ENCODE results near the gene SCTR. TPM values are rescaled to one million over a fixed set of nuclear protein-coding genes. Genes with fewer than 3 reads are reported as not detected.

Gene SCTR
- total RNA-seq (not detected in 2 replicates), polyA plus RNA-seq (not detected in 2 replicates), polyA minus RNA-seq (not detected in 2 replicates)
- not detected for total RNA-seq (2013)

- Histone ChIP-seq H3K9me3 (ENCODE audit: control extremely low read depth in 1 of 3, control insufficient read depth in 2 of 3, insufficient read depth in 1 of 3, low read length in 2 of 3) (peaks cover 0 to 9% (median 0%) of the 10 kb centered on the region in 3 donors), H2AFZ (ENCODE audit: insufficient read depth, low read depth, low read length, poor library complexity, severe bottlenecking) (no peak within 1 kb of the TSS), H3K36me3 (replicated peaks in 1 of 2; ENCODE audit: control extremely low read depth in 1 of 2, control insufficient read depth in 1 of 2, extremely low read depth in 1 of 2, insufficient read depth in 2 of 2, low read length in 1 of 2) (no peaks in the 10 kb centered on the region), H3K4me1 (ENCODE audit: control insufficient read depth in 2 of 2, insufficient read depth in 2 of 2, low read length in 2 of 2) (no peaks in the 10 kb centered on the region), H3K9ac (ENCODE audit: low read length) (no peak within 1 kb of the TSS), H3K79me2 (ENCODE audit: control insufficient read depth, insufficient read depth, low read length) (no peaks in the 10 kb centered on the region), H3K4me2 (replicated peaks; ENCODE audit: low read depth, low read length, poor library complexity, severe bottlenecking) (no peak within 1 kb of the TSS), H3K4me3 (ENCODE audit: control extremely low read depth in 1 of 5, extremely low read depth in 1 of 5, insufficient read depth in 1 of 5, low read depth in 2 of 5, low read length in 4 of 5) (no peak within 1 kb of the TSS), H4K20me1 (ENCODE audit: control insufficient read depth, insufficient read depth, low read length, poor library complexity, severe bottlenecking) (no peaks in the 10 kb centered on the region), H3K27ac (ENCODE audit: low read length in 2 of 2) (no peak within 1 kb of the TSS), H3K27me3 (replicated peaks in 1 of 4; ENCODE audit: control extremely low read depth in 1 of 4, control insufficient read depth in 3 of 4, insufficient read depth in 4 of 4, low read length in 3 of 4) (peaks cover 0 to 29% (median 13%) of the 10 kb centered on the region in 4 experiments)
- no peak within 1 kb of the TSS for H3K4me3 Mint-ChIP-seq
- H3K27me3 Mint-ChIP-seq = peaks cover 59% of the 10 kb centered on the region
- H3K27ac Mint-ChIP-seq = no peak within 1 kb of the TSS
- no peak for TF ChIP-seq CTCF (IDR thresholded peaks at IDR 0.05)
- TF ChIP-seq EZH2 (IDR thresholded peaks at IDR 0.05; ENCODE audit: borderline replicate concordance, insufficient read depth, low read depth, low read length, poor library complexity, severe bottlenecking) = no peak
- DNase-seq (no peak), ATAC-seq (ENCODE audit: low read depth) (no peak)
- no peaks in the 10 kb centered on the region for H3K9me3 Mint-ChIP-seq (ENCODE audit: insufficient read depth)
- 16% methylated on average over 72 of the region's 74 CpGs for WGBS (ENCODE audit: insufficient coverage)
- CTCF ChIA-PET = no interaction called here
- intact Hi-C loops (cut with micrococcal nuclease) = no loop called here
- POLR2A ChIA-PET = no interaction called here
- no peaks in the 10 kb centered on the region for H3K4me1 Mint-ChIP-seq
These were observed at the start of gene SCTR for GRCh38 chr2:119523952-119524694. Gene SCTR, minus strand, starts transcription at chr2:119524483. Its CDS starts 257 bp downstream, at chr2:119524226.

GRCh38 chr2:119567292-119567691 is 43.0 kb upstream of the SCTR start:
- no peak overlapping the region for H3K27ac Mint-ChIP-seq
- Histone ChIP-seq H3K36me3 (replicated peaks in 1 of 2; ENCODE audit: control extremely low read depth in 1 of 2, control insufficient read depth in 1 of 2, extremely low read depth in 1 of 2, insufficient read depth in 2 of 2, low read length in 1 of 2) (no peaks in the 10 kb centered on the region), H3K4me2 (replicated peaks; ENCODE audit: low read depth, low read length, poor library complexity, severe bottlenecking) (no peak overlapping the region), H3K9ac (ENCODE audit: low read length) (no peak overlapping the region), H3K27ac (ENCODE audit: low read length in 2 of 2) (no peak overlapping the region), H3K27me3 (replicated peaks in 1 of 4; ENCODE audit: control extremely low read depth in 1 of 4, control insufficient read depth in 3 of 4, insufficient read depth in 4 of 4, low read length in 3 of 4) (no peaks in the 10 kb centered on the region), H3K79me2 (ENCODE audit: control insufficient read depth, insufficient read depth, low read length) (no peaks in the 10 kb centered on the region), H3K4me1 (ENCODE audit: control insufficient read depth in 2 of 2, insufficient read depth in 2 of 2, low read length in 2 of 2) (no peaks in the 10 kb centered on the region), H2AFZ (ENCODE audit: insufficient read depth, low read depth, low read length, poor library complexity, severe bottlenecking) (no peak overlapping the region), H4K20me1 (ENCODE audit: control insufficient read depth, insufficient read depth, low read length, poor library complexity, severe bottlenecking) (no peaks in the 10 kb centered on the region), H3K9me3 (ENCODE audit: control extremely low read depth in 1 of 3, control insufficient read depth in 2 of 3, insufficient read depth in 1 of 3, low read length in 2 of 3) (no peaks in the 10 kb centered on the region), H3K4me3 (ENCODE audit: control extremely low read depth in 1 of 5, extremely low read depth in 1 of 5, insufficient read depth in 1 of 5, low read depth in 2 of 5, low read length in 4 of 5) (no peak overlapping the region)
- intact Hi-C loops (cut with micrococcal nuclease) = no loop called here
- peaks cover 4% of the 10 kb centered on the region for H3K9me3 Mint-ChIP-seq (ENCODE audit: insufficient read depth)
- no peaks in the 10 kb centered on the region for H3K4me1 Mint-ChIP-seq
- ATAC-seq (ENCODE audit: low read depth) (no peak), DNase-seq (no peak)
- H3K27me3 Mint-ChIP-seq = peaks cover 14% of the 10 kb centered on the region
- CTCF ChIA-PET = no interaction called here
- POLR2A ChIA-PET = no interaction called here
- TF ChIP-seq EZH2 (IDR thresholded peaks at IDR 0.05; ENCODE audit: borderline replicate concordance, insufficient read depth, low read depth, low read length, poor library complexity, severe bottlenecking) = no peak
- no peak for TF ChIP-seq CTCF (IDR thresholded peaks at IDR 0.05)
- no peak overlapping the region for H3K4me3 Mint-ChIP-seq
